H1 (cell line): Measurements from ENCODE around the gene PRKAA2. TPM values are rescaled to one million over a fixed set of nuclear protein-coding genes. Genes with fewer than 3 reads are reported as not detected.

ENCODE experiments used
- CTCF ChIA-PET: fragments of 300-600 bp; sonication (Branson Sonifier 250); formaldehyde crosslinking; loops from one replicate; lab custom pipeline; 2021; ENCODE audit not compliant: partially characterized antibody; lab: Charles Lee
- POLR2A ChIA-PET: fragments of 300-600 bp; sonication (Branson Sonifier 250); formaldehyde crosslinking; loops from one replicate; lab custom pipeline; 2021; ENCODE audit warnings: inconsistent platforms; ENCODE audit not compliant: partially characterized antibody; lab: Charles Lee
- DNase-seq, 2 experiments: peaks; one replicate each; pipeline versions ENCODE4 v3.0.0 to v3.0.0-alpha.2; 2010 to 2022; ENCODE audit warnings: low spot score in 2 of 2, low read depth in 1 of 2, mixed read lengths in 1 of 2
- FAIRE-seq: peaks from 2 replicates; lab custom pipeline; 2011; peaks lifted over from hg19 to GRCh38; lab: Jason Lieb, UNC
- H2AFZ ChIP-seq: 2 replicates; pipeline ENCODE4 v1.8.1; 2012; ENCODE audit warnings: low read length, inconsistent platforms
- H2AK5ac ChIP-seq: 2 replicates; pipeline ENCODE4 v1.6.1; 2013; ENCODE audit warnings: low read depth, low read length
- H2BK120ac ChIP-seq: replicated peaks from 2 replicates; pipeline ENCODE3; 2013; ENCODE audit warnings: low read depth, low read length, inconsistent platforms
- H2BK12ac ChIP-seq: 2 replicates; pipeline ENCODE4 v1.6.1; 2013; ENCODE audit warnings: low read depth, low read length
- H2BK15ac ChIP-seq: 2 replicates; pipeline ENCODE4 v1.6.1; 2013; ENCODE audit warnings: low read length
- H2BK20ac ChIP-seq: 2 replicates; pipeline ENCODE4 v1.6.1; 2013; ENCODE audit warnings: low read length
- H2BK5ac ChIP-seq: 2 replicates; pipeline ENCODE4 v1.6.1; 2013; ENCODE audit warnings: low read depth, low read length
- H3K14ac ChIP-seq: 2 replicates; pipeline ENCODE4 v1.6.1; 2013; ENCODE audit warnings: inconsistent platforms; ENCODE audit not compliant: insufficient read length
- H3K18ac ChIP-seq: 2 replicates; pipeline ENCODE4 v1.6.1; 2013; ENCODE audit warnings: low read length; ENCODE audit errors: extremely low read depth
- H3K23ac ChIP-seq: 2 replicates; pipeline ENCODE4 v1.6.1; 2013; ENCODE audit warnings: inconsistent platforms; ENCODE audit not compliant: insufficient read length
- H3K23me2 ChIP-seq: 2 replicates; pipeline ENCODE4 v1.6.1; 2013; ENCODE audit warnings: low read depth, low read length
- H3K27ac ChIP-seq: 2 replicates; pipeline ENCODE4 v1.6.1; 2011; ENCODE audit warnings: low read depth, low read length, inconsistent platforms
- H3K27me3 ChIP-seq, 4 experiments: replicated peaks in 1 of 4; 1 replicate in 1 of 4; 2 replicates in 3 of 4; pipeline versions ENCODE4 v1.6.1 to v1.8.1; 2011 to 2013; ENCODE audit warnings: low read length in 3 of 4, mild to moderate bottlenecking in 3 of 4, inconsistent platforms in 2 of 4, mixed read lengths in 2 of 4, moderate library complexity in 1 of 4; ENCODE audit not compliant: control insufficient read depth in 3 of 4, insufficient read depth in 3 of 4; ENCODE audit errors: extremely low read depth in 1 of 4
- H3K36me3 ChIP-seq, 4 experiments: 2 replicates each; pipeline versions ENCODE4 v1.6.1 to v1.8.1; 2011 to 2013; ENCODE audit warnings: mild to moderate bottlenecking in 4 of 4, low read length in 3 of 4, moderate library complexity in 2 of 4, control low read depth in 1 of 4, inconsistent platforms in 1 of 4; ENCODE audit not compliant: insufficient read depth in 4 of 4, control insufficient read depth in 2 of 4
- H3K4ac ChIP-seq: replicated peaks from 2 replicates; pipeline ENCODE3; 2013; ENCODE audit warnings: low read length, low read depth, mixed read lengths, inconsistent platforms; ENCODE audit not compliant: insufficient read length
- H3K4me1 ChIP-seq, 4 experiments: replicated peaks in 1 of 4; 1 replicate in 1 of 4; 2 replicates in 3 of 4; pipeline versions ENCODE4 v1.6.1 to v1.8.1; 2011 to 2013; ENCODE audit warnings: low read length in 3 of 4, inconsistent platforms in 2 of 4, mixed read lengths in 1 of 4; ENCODE audit not compliant: insufficient read depth in 4 of 4, control insufficient read depth in 3 of 4
- H3K4me2 ChIP-seq, 2 experiments: 2 replicates each; pipeline versions ENCODE4 v1.6.1 to v1.8.1; 2011 to 2013; ENCODE audit warnings: low read depth in 2 of 2, low read length in 2 of 2, control low read depth in 1 of 2, inconsistent platforms in 1 of 2, mild to moderate bottlenecking in 1 of 2; ENCODE audit not compliant: insufficient read depth in 1 of 2
- H3K4me3 ChIP-seq, 4 experiments: fragments of 200-600, 300-600 bp in 1 of 4; sonication (generic), shearing (Covaris generic), sonication (Bioruptor Twin) in 1 of 4; 2 replicates each; pipeline versions ENCODE4 v1.5.1 to v1.8.1; 2011 to 2016; ENCODE audit warnings: low read length in 4 of 4, low read depth in 3 of 4, control low read depth in 2 of 4, inconsistent platforms in 2 of 4, mild to moderate bottlenecking in 2 of 4, mixed read lengths in 1 of 4, moderate library complexity in 1 of 4; ENCODE audit not compliant: insufficient read depth in 2 of 4; ENCODE audit errors: extremely low read depth in 1 of 4
- H3K56ac ChIP-seq: replicated peaks from 2 replicates; pipeline ENCODE3; 2013; ENCODE audit warnings: low read depth, mild to moderate bottlenecking, mixed read lengths, low read length, inconsistent platforms; ENCODE audit not compliant: insufficient read length
- H3K79me1 ChIP-seq: 2 replicates; pipeline ENCODE4 v1.6.1; 2013; ENCODE audit warnings: low read depth, low read length, control low read depth
- H3K79me2 ChIP-seq, 2 experiments: 2 replicates each; pipeline versions ENCODE4 v1.6.1 to v1.8.1; 2012 to 2013; ENCODE audit warnings: low read length in 2 of 2, mild to moderate bottlenecking in 2 of 2, inconsistent platforms in 1 of 2; ENCODE audit not compliant: insufficient read depth in 2 of 2, control insufficient read depth in 1 of 2
- H3K9ac ChIP-seq, 4 experiments: replicated peaks in 1 of 4; 1 replicate in 1 of 4; 2 replicates in 3 of 4; pipeline versions ENCODE4 v1.6.1 to v1.8.1; 2011 to 2013; ENCODE audit warnings: low read depth in 3 of 4, low read length in 3 of 4, control low read depth in 2 of 4, mild to moderate bottlenecking in 2 of 4, moderate library complexity in 2 of 4, inconsistent platforms in 1 of 4; ENCODE audit errors: extremely low read depth in 1 of 4
- H3K9me3 ChIP-seq, 2 experiments: 2 replicates each; pipeline versions ENCODE4 v1.6.1 to v1.8.1; 2012 to 2013; ENCODE audit warnings: mild to moderate bottlenecking in 2 of 2, moderate library complexity in 2 of 2, control low read depth in 1 of 2, inconsistent platforms in 1 of 2, low read depth in 1 of 2, low read length in 1 of 2, mixed read lengths in 1 of 2; ENCODE audit not compliant: insufficient read depth in 2 of 2
- H4K20me1 ChIP-seq, 2 experiments: replicated peaks in 1 of 2; 2 replicates each; pipeline versions ENCODE3 to v1.8.1; 2011 to 2013; ENCODE audit warnings: inconsistent platforms in 2 of 2, low read length in 2 of 2, mild to moderate bottlenecking in 1 of 2; ENCODE audit not compliant: insufficient read depth in 2 of 2, control insufficient read depth in 1 of 2
- H4K5ac ChIP-seq: 2 replicates; pipeline ENCODE4 v1.6.1; 2013; ENCODE audit warnings: low read length, low read depth, mixed read lengths, inconsistent platforms; ENCODE audit not compliant: insufficient read length
- H4K8ac ChIP-seq: 2 replicates; pipeline ENCODE4 v1.8.0; 2013; ENCODE audit warnings: mild to moderate bottlenecking, moderate library complexity, low read length, inconsistent platforms; ENCODE audit not compliant: insufficient read depth; ENCODE audit errors: extremely low read depth
- H4K91ac ChIP-seq: replicated peaks from 2 replicates; pipeline ENCODE3; 2013; ENCODE audit warnings: low read length, mixed read lengths, inconsistent platforms; ENCODE audit not compliant: insufficient read length
- BACH1 ChIP-seq: IDR thresholded peaks from 2 replicates; pipeline ENCODE4 v1.6.1; 2012; ENCODE audit warnings: low read length, improper control_type of control experiment
- EGR1 ChIP-seq: IDR thresholded peaks from 2 replicates; pipeline ENCODE4 v1.6.1; 2011; ENCODE audit warnings: low read depth, low read length, borderline replicate concordance
- EZH2 ChIP-seq: fragments of 200-600 bp; sonication (generic); IDR thresholded peaks from 2 replicates; pipeline ENCODE4 v1.7.1; 2012; ENCODE audit warnings: low read depth, mild to moderate bottlenecking, moderate library complexity, low read length, inconsistent platforms; ENCODE audit not compliant: severe bottlenecking
- NANOG ChIP-seq: IDR thresholded peaks from 2 replicates; pipeline ENCODE4 v1.6.1; 2011; ENCODE audit warnings: low read length, low read depth, mild to moderate bottlenecking, inconsistent platforms; ENCODE audit not compliant: insufficient read depth, poor library complexity, severe bottlenecking
- TAF7 ChIP-seq: optimal IDR thresholded peaks from 2 replicates; pipeline ENCODE3; 2011; ENCODE audit warnings: low read depth, mild to moderate bottlenecking, inconsistent platforms, low read length, moderate library complexity, borderline replicate concordance
- WGBS, 2 experiments: shearing (Covaris generic) in 1 of 2; methylation state at CpG; one replicate each; pipeline versions ENCODE4 v1.1.6 to v1.1.7; 2013 to 2015; ENCODE audit warnings: low lambda C conversion rate in 2 of 2, mixed read lengths in 2 of 2, inconsistent platforms in 1 of 2, low coverage in 1 of 2, missing lambda C conversion rate in 1 of 2; ENCODE audit not compliant: insufficient replicate concordance in 2 of 2, insufficient coverage in 1 of 2, insufficient read length in 1 of 2; ENCODE audit errors: extremely low coverage in 1 of 2, missing lambda C conversion rate in 1 of 2; 5-methylcytosine and 5-hydroxymethylcytosine counted together
- polyA plus RNA-seq, 7 experiments: library from polyadenylated mRNA; depleted of rRNA in 3 of 7; stranded (reverse) in 5 of 7; unstranded in 2 of 7; fragments of >200 nt in 5 of 7; fragments of 200-250 nt in 2 of 7; gene quantifications; 1 replicate in 5 of 7; 2 replicates in 1 of 7; 4 replicates in 1 of 7; pipeline versions ENCODE4 v1.2.1 to v1.2.3, GENCODE V29; 2011 to 2013; ENCODE audit warnings: missing spikeins in 2 of 7, mixed read lengths in 2 of 7
- total RNA-seq: library from RNA; stranded (reverse); fragmentation: NEBNext Ultra II Directional; extraction: Animal tissue kit (Norgen Biotek cat#: 25700); gene quantifications from 2 replicates; pipeline ENCODE4 v1.2.1, GENCODE V29; 2021
- TF ChIP-seq, protein P1 (sequence below): IDR thresholded peaks from 2 replicates; pipeline ENCODE4 v1.6.1; 2012; ENCODE audit warnings: low read length, inconsistent platforms

The PRKAA2 gene
- total and polyA plus RNA-seq, 2 of the 8 experiments (the other 6 are each of a cell fraction or from before 2014, with no cell fraction given): 2.6 to 6.4 TPM

DNA sequence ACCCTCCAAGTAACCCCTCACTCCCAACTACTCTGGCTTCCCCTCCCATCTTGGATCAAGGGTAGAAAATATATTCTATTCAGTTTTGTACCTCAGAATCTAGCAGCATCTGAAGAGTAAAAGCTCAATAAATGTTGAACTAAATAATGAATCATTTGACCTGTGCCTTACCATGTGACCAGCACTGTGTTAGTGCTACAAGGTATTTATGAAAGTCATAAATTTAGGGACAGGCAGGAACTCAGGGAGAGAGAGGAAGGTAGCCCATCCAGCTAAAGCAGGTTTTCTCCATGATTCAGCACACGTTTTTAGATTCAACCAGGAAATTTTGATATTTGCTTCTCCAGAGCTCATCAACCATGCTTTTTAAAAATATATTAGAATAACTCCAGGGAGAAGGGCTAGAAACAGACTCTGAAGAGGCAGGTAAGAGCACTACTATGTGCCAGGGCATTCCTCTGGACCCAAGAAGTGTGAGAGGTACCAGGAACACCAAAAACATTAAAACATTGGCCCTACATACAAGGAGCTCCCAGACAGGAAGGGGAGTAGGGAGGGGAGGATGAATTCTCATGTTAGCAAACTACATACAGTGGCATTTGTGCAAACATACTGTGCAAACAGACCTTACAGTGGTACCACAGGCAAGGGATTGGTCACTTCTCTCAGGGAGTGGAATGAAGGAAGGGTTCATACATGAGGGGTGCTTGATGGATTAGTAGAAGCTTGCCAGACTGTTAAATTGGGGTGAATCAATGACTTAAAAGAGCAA, 109.8 kb downstream of the PRKAA2 start:
- H3K4me1 ChIP-seq: no peaks in the 10 kb centered on the region
- no peak overlapping the region for H3K14ac ChIP-seq
- H3K23ac ChIP-seq: no peak overlapping the region
- no peak overlapping the region for H2AK5ac ChIP-seq
- H2BK5ac ChIP-seq: no peak overlapping the region
- H3K79me2 ChIP-seq: no peaks in the 10 kb centered on the region
- no peak overlapping the region for H3K56ac ChIP-seq
- no peaks in the 10 kb centered on the region for H3K9me3 ChIP-seq
- H2BK12ac ChIP-seq: no peak overlapping the region
- H3K4me3 ChIP-seq: no peak overlapping the region
- TF ChIP-seq EZH2 (no peak), TAF7 (no peak), EGR1 (no peak), NANOG (no peak), BACH1 (no peak)
- TF ChIP-seq, protein P1, sequence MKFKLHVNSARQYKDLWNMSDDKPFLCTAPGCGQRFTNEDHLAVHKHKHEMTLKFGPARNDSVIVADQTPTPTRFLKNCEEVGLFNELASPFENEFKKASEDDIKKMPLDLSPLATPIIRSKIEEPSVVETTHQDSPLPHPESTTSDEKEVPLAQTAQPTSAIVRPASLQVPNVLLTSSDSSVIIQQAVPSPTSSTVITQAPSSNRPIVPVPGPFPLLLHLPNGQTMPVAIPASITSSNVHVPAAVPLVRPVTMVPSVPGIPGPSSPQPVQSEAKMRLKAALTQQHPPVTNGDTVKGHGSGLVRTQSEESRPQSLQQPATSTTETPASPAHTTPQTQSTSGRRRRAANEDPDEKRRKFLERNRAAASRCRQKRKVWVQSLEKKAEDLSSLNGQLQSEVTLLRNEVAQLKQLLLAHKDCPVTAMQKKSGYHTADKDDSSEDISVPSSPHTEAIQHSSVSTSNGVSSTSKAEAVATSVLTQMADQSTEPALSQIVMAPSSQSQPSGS: no peak
- H3K4me2 ChIP-seq: no peak overlapping the region
- no peak for FAIRE-seq
- H2BK15ac ChIP-seq: no peak overlapping the region
- H3K9ac ChIP-seq: no peak overlapping the region
- H3K4ac ChIP-seq: no peak overlapping the region
- no peaks in the 10 kb centered on the region for H3K27me3 ChIP-seq
- no peak overlapping the region for H4K91ac ChIP-seq
- ChIA-PET CTCF (interaction anchor here (0.8 to 5.2 kb wide), 6 partner anchors 47 to 210 kb away, joined by 3 to 39 read pairs (median 5); no protein-coding TSS in a partner anchor), POLR2A (no interaction called here)
- DNase-seq: no peak
- no peaks in the 10 kb centered on the region for H3K79me1 ChIP-seq
- no peaks in the 10 kb centered on the region; the same call in 1 of the 2 replicates for H3K23me2 ChIP-seq
- no peak overlapping the region for H4K5ac ChIP-seq
- no peaks in the 10 kb centered on the region for H3K36me3 ChIP-seq
- H3K18ac ChIP-seq: no peak overlapping the region
- 45% methylated on average over 1 of the region's 1 CpG; no CpG with 5 or more reads in 1 of the 2 experiments for WGBS, 2 experiments
- H2BK120ac ChIP-seq: no peak overlapping the region
- no peak overlapping the region for H2BK20ac ChIP-seq
- H3K27ac ChIP-seq: no peak overlapping the region
- H4K8ac ChIP-seq: no peak overlapping the region
- no peaks in the 10 kb centered on the region for H4K20me1 ChIP-seq
- no peak overlapping the region for H2AFZ ChIP-seq
